Spleen (tissue), 7 donors: ENCODE data around the gene TMEM131L.
"Not testable (repeated sequence)": the region's sequence is repeated elsewhere in the genome, so short reads cannot be mapped to it uniquely, and the experiment has no call there.

Experiments
- POLR2A ChIP-seq, 3 donors: fragments of 450-650 bp; IDR thresholded peaks; one replicate each; pipeline ENCODE4 v1.5.1; 2017; ENCODE audit warnings: antibody characterized with exemption in 3 of 3, mild to moderate bottlenecking in 1 of 3
- TF ChIP-seq, protein P1 (sequence below), 11 experiments: fragments of 200-600 bp in 7 of 11; fragments of 450-650 bp in 4 of 11; sonication (generic) in 4 of 11; IDR thresholded peaks in 8 of 11; conservative IDR thresholded peaks in 3 of 11; 1 replicate in 7 of 11; 2 replicates in 4 of 11; pipeline versions ENCODE4 v1.4.0 to v1.8.0; 2016 to 2021; ENCODE audit warnings: antibody characterized with exemption in 11 of 11, inconsistent platforms in 4 of 11, mild to moderate bottlenecking in 1 of 11
- donor health status: DM: no; HTN: no; CAD: no; lungs with moderate emphysema.
- donor health status: DM: no; HTN: no; CAD: no.
- donor health status: DM: no; HTN: no; CAD: no.

DNA sequence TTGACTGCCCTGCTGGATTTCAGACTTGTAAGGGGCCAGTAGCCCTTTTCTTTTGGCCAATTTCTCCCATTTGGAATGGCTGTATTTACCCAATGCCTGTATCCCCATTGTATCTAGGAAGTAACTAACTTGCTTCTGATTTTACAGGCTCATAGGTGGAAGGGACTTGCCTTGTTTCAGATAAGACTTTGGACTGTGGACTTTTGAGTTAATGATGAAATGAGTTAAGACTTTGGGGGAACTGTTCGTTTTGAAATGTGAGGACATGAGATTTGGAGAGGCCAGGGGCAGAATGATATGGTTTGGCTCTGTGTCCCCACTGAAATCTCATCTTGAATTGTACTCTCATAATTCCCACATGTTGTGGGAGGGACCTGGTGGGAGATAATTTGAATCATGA lies 200.3 kb downstream of the TMEM131L start:
- not testable (repeated sequence) for TF ChIP-seq POLR2A (IDR thresholded peaks at IDR 0.05)
- TF ChIP-seq, protein P1, sequence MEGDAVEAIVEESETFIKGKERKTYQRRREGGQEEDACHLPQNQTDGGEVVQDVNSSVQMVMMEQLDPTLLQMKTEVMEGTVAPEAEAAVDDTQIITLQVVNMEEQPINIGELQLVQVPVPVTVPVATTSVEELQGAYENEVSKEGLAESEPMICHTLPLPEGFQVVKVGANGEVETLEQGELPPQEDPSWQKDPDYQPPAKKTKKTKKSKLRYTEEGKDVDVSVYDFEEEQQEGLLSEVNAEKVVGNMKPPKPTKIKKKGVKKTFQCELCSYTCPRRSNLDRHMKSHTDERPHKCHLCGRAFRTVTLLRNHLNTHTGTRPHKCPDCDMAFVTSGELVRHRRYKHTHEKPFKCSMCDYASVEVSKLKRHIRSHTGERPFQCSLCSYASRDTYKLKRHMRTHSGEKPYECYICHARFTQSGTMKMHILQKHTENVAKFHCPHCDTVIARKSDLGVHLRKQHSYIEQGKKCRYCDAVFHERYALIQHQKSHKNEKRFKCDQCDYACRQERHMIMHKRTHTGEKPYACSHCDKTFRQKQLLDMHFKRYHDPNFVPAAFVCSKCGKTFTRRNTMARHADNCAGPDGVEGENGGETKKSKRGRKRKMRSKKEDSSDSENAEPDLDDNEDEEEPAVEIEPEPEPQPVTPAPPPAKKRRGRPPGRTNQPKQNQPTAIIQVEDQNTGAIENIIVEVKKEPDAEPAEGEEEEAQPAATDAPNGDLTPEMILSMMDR (IDR thresholded peaks at IDR 0.05 in 8 of 11, conservative IDR thresholded peaks at IDR 0.05 in 3 of 11), result not testable (repeated sequence)
